SK-N-MC (cell line): Measurements from ENCODE around the gene PSMB10.

Source experiments
- EZH2 ChIP-seq: fragments of 200-600 bp; sonication (generic); IDR thresholded peaks from one replicate; pipeline ENCODE4 v1.6.1; 2017; ENCODE audit warnings: antibody characterized with exemption
- POLR2AphosphoS5 ChIP-seq: IDR thresholded peaks from 2 replicates; pipeline ENCODE4 v1.6.1; 2012; ENCODE audit warnings: mild to moderate bottlenecking, low read depth, low read length, borderline replicate concordance

DNA sequence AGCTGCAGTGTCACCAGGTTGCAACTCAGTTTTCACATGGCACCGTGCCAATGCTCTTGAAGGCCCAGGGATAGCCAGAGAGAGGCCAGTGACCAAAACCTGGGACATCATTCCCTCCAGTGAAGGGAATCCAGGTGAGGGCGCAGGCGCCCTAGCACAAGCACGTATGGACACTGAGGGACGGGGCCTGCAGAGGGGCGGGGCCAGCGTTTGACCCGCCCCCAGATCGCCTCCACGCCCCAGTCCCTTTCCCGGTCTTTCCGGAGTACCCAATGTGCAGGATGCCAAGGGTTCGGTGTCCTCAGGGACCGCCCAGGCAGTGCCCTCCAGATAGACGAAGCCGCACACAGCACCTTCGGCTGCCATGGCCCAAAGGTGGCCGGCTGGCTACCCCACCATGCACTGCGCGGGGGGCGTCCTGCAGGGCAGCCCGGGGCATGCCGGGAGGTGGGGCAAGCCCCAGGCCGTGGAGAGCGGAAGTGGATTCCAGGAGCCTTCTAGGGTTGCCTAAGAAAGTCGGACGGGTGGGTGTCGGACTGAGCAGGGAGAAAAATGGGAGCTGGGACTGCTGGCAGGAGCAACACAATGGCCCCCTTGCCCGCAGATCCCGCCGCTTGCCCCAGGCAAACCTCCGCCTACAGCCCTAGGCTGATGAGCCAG, 27.1 kb upstream of the PSMB10 start:
- no peak for TF ChIP-seq POLR2AphosphoS5
- TF ChIP-seq EZH2 = no peak
